Breast epithelium (tissue), 4 donors: ENCODE measurements around the gene GNB1L. TPM values are rescaled to one million over a fixed set of nuclear protein-coding genes. Genes with fewer than 3 reads are reported as not detected.

Experiments
- DNase-seq, 2 donors: peaks; one replicate each; pipeline ENCODE4 v3.0.0-alpha.2; 2019; ENCODE audit warnings: low spot score in 2 of 2
- H3K27ac ChIP-seq, 2 donors: fragments of 200-600 bp; sonication (generic) in 1 of 2; one replicate each; pipeline ENCODE4 v1.5.1; 2016 to 2019; ENCODE audit warnings: mild to moderate bottlenecking in 1 of 2
- H3K27me3 ChIP-seq, 2 donors: fragments of 200-600 bp; sonication (generic) in 1 of 2; one replicate each; pipeline versions ENCODE4 v1.5.1 to v1.6.0; 2017 to 2019; ENCODE audit warnings: control low read depth in 1 of 2, mild to moderate bottlenecking in 1 of 2
- H3K36me3 ChIP-seq: fragments of 200-600 bp; one replicate; pipeline ENCODE4 v1.5.1; 2019
- H3K4me1 ChIP-seq, 2 donors: fragments of 200-600 bp; sonication (generic); one replicate each; pipeline ENCODE4 v1.5.1; 2016 to 2019; ENCODE audit warnings: control low read depth in 1 of 2
- H3K4me3 ChIP-seq, 3 donors: fragments of 200-600 bp; sonication (generic); 1 replicate in 2 of 3; 2 replicates in 1 of 3; pipeline ENCODE4 v1.5.1; 2016 to 2019; ENCODE audit warnings: mild to moderate bottlenecking in 3 of 3, moderate library complexity in 2 of 3
- H3K9me3 ChIP-seq, 2 donors: fragments of 200-600 bp; sonication (generic) in 1 of 2; one replicate each; pipeline ENCODE4 v1.5.1; 2016 to 2019; ENCODE audit warnings: control low read depth in 1 of 2
- POLR2A ChIP-seq: fragments of 450-650 bp; IDR thresholded peaks from one replicate; pipeline ENCODE4 v1.6.1; 2016; ENCODE audit warnings: antibody characterized with exemption, mild to moderate bottlenecking, moderate library complexity
- POLR2AphosphoS5 ChIP-seq, 3 donors: sonication (generic); formaldehyde crosslinking; IDR thresholded peaks; one replicate each; pipeline ENCODE4 v1.6.1; 2017; ENCODE audit warnings: antibody characterized with exemption in 3 of 3
- intact Hi-C: fragments of 100-400 bp; cut with DNase I; formaldehyde crosslinking; loops from one replicate; pipeline ENCODE4 v1.15.1; 2023; ENCODE audit warnings: low total_unique reads
- total RNA-seq, 3 donors: library from RNA; depleted of rRNA; stranded (reverse); fragments of >200 nt; gene quantifications; one replicate each; pipeline ENCODE4 v1.1.0, GENCODE V29; 2016
- TF ChIP-seq, protein P1 (sequence below), 3 donors: fragments of 450-650 bp; IDR thresholded peaks; one replicate each; pipeline ENCODE4 v1.5.1; 2016 to 2017; ENCODE audit warnings: antibody characterized with exemption in 3 of 3, mild to moderate bottlenecking in 3 of 3, moderate library complexity in 3 of 3

Gene GNB1L
- total RNA-seq, 3 donors from 2014 or later, result 5.6 to 8.2 (median 6.3) TPM

DNA sequence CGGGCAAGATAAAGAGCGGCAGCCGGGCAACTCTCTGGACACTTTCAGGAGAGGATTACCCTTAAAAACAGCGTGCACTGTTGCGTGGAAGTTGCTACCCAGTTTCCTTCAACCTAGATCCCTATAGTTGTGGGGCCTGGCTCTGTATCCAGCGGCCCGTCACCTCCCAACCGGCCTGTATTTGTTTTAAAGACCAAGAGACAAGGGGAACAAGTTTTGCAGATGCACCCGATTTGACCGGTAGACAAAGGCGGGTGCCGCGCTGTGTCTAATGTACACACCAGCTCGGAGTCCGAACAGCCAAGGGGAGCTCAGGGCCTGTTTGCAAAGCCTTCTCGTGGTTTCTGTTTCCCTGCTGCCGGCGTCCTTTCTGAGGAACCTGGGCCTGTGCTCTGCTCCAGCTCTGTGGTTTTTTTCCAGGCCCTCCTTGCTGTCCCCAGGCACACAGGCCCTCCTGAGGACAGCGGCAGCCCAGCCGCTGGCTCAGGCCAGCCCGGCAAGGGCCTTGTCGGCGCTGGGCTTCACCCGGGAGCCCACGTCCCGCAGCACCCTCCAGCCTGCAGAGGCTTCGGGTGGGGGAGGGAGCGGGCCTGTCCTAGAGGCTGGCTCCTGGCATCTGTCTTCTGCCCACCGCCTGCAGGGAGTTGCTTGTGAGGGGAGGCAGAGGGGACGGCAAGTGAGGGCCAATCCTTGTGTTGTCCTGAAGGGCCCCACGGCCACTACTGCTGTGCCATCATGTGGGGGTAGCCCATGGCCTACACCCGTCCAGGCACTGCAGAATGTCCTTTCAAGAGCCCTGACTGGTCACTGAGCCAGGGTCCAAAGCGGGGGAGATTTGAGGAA is 92.7 kb downstream of the GNB1L start:
- Histone ChIP-seq H3K4me1 (peaks cover 0 to under 1% of the 10 kb centered on the region in 2 donors), H3K27ac (peak overlapping the region in 1 of 2 donors; percentile 77), H3K9me3 (no peaks in the 10 kb centered on the region), H3K36me3 (no peaks in the 10 kb centered on the region), H3K4me3 (peak overlapping the region; percentile 37 to 69 (median 45)), H3K27me3 (peaks cover 0 to 21% of the 10 kb centered on the region in 2 donors)
- DNase-seq, result no peak
- intact Hi-C loops, result no loop called here
- TF ChIP-seq POLR2AphosphoS5 (IDR thresholded peaks at IDR 0.05), result no peak
- no peak for TF ChIP-seq POLR2A
- TF ChIP-seq, protein P1, sequence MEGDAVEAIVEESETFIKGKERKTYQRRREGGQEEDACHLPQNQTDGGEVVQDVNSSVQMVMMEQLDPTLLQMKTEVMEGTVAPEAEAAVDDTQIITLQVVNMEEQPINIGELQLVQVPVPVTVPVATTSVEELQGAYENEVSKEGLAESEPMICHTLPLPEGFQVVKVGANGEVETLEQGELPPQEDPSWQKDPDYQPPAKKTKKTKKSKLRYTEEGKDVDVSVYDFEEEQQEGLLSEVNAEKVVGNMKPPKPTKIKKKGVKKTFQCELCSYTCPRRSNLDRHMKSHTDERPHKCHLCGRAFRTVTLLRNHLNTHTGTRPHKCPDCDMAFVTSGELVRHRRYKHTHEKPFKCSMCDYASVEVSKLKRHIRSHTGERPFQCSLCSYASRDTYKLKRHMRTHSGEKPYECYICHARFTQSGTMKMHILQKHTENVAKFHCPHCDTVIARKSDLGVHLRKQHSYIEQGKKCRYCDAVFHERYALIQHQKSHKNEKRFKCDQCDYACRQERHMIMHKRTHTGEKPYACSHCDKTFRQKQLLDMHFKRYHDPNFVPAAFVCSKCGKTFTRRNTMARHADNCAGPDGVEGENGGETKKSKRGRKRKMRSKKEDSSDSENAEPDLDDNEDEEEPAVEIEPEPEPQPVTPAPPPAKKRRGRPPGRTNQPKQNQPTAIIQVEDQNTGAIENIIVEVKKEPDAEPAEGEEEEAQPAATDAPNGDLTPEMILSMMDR (IDR thresholded peaks at IDR 0.05), result no peak

DNA sequence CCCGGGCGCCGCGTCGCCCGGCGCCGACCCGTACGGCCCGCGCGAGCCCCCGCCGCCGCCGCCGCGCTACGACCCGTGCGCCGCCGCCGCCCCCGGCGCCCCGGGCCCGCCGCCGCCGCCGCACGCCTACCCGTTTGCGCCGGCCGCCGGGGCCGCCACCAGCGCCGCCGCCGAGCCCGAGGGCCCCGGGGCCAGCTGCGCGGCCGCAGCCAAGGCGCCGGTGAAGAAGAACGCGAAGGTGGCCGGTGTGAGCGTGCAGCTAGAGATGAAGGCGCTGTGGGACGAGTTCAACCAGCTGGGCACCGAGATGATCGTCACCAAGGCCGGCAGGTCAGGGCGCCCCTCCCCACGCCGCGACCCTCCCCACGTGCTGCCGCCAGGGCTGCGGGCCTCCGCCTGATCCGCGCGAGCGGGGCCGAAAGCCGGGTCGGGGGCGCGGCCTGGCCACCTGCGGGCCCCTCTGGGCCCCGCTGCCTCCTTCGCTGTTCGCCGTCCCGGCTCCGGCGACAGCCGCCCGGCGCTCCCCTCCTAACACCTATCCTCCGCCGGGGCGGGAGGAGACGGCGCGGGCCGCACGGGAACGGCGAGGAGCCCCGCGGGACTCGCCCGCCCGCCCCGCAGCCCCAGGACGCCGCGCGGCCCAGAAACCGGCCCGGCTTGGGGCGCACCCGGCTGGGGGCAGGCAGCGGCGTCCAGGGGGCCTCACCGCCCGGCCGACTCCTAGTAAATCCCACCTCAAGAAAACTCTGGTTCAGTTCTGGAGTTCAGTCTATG is 93.5 kb downstream of the GNB1L start:
- H3K4me1 ChIP-seq, result peaks cover 3 to 5% of the 10 kb centered on the region in 2 donors
- H3K4me3 ChIP-seq, result peak overlapping the region; percentile 37 to 69 (median 45)
- H3K27me3 ChIP-seq, result peaks cover 0 to 27% of the 10 kb centered on the region in 2 donors
- TF ChIP-seq POLR2A, result no peak
- TF ChIP-seq, protein P1 (IDR thresholded peaks at IDR 0.05), result no peak
- no peak for TF ChIP-seq POLR2AphosphoS5 (IDR thresholded peaks at IDR 0.05)
- no peaks in the 10 kb centered on the region for H3K9me3 ChIP-seq
- H3K36me3 ChIP-seq, result no peaks in the 10 kb centered on the region
- intact Hi-C loops, result no loop called here
- H3K27ac ChIP-seq, result peak overlapping the region in 1 of 2 donors; percentile 76
- no peak for DNase-seq

DNA sequence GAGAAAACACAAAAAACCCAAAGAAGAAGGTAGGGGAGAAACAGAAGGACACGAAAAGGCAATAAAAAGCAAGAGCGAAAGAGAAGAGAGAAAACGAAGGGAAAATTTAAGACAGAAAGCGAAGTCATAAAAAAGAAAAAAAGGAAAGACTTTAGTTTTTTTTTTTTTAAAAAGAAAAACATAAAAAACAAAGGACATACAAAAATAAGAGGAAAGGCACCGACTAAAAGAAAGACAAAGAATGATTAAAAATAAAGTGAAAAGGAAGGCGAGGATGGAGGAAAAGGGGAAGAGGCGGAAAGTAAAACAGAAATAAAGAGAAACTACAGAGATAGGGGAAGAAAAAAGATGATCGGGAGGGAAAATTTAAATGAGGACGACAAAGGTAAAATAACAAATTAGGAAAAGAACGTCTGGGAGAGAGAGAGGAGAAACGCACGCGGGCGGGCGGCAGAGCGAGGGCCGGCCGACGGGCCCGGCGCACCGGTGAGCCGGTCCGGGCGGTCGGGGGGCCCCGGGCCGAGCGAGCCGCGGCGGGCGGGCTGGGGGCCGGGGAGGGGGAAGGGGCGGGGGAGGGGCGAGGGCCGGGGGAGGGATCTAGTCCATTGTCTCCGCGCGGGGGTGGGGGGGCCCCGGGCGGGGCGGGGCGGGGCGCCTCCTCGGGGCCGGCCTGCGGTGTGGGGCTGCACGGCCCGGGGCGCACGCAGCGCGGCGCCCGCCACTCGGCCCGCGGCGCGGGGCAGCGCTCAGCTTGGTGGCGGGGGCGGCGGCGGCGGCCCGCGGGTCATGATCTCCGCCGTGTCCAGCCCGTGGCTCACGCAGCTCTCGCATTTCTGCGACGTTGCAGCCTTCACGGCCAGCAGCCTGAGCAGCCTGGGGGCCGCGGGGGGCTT is 94.4 kb downstream of the GNB1L start, which contains the start of gene TBX1:
TBX1 (plus strand) TSS at position 721 of the 893 bp plus-strand sequence; CDS start at position 787, 66 bp downstream.
- Histone ChIP-seq H3K4me1 (peaks cover 5% of the 10 kb centered on the region in 2 donors), H3K27me3 (peaks cover 3 to 33% of the 10 kb centered on the region in 2 donors), H3K9me3 (no peaks in the 10 kb centered on the region), H3K4me3 (peak within 1 kb of the TSS; percentile 37 to 69 (median 45)), H3K27ac (peak within 1 kb of the TSS in 1 of 2 donors; percentile 76), H3K36me3 (no peaks in the 10 kb centered on the region)
- intact Hi-C loops, result no loop called here
- no peak for DNase-seq
- no peak for TF ChIP-seq POLR2AphosphoS5 (IDR thresholded peaks at IDR 0.05)
- TF ChIP-seq, protein P1 (IDR thresholded peaks at IDR 0.05), result no peak
- TF ChIP-seq POLR2A, result no peak

GRCh38 chr22:19759427-19760057 is 95.1 kb downstream of the GNB1L start:
- Histone ChIP-seq H3K4me3 (peak overlapping the region; percentile 10 to 45 (median 44)), H3K4me1 (peaks cover 5 to 12% of the 10 kb centered on the region in 2 donors), H3K36me3 (no peaks in the 10 kb centered on the region), H3K9me3 (no peaks in the 10 kb centered on the region), H3K27ac (no peak overlapping the region), H3K27me3 (peaks cover 9 to 36% of the 10 kb centered on the region in 2 donors)
- TF ChIP-seq, protein P1 (IDR thresholded peaks at IDR 0.05), result no peak
- TF ChIP-seq POLR2A (no peak), POLR2AphosphoS5 (IDR thresholded peaks at IDR 0.05) (no peak)
- DNase-seq, result no peak
- intact Hi-C loops, result no loop called here
